Skin epidermis (tissue), 12 donors: ENCODE results near the gene PATJ.
"Not testable (repeated sequence)": the region's sequence is repeated elsewhere in the genome, so short reads cannot be mapped to it uniquely, and the experiment has no call there.

Experiments
- H3K27ac ChIP-seq, 21 experiments: fragments of 200-600 bp; sonication (generic) in 11 of 21; one replicate each; pipeline ENCODE4 v1.5.0; 2020; ENCODE audit warnings: mild to moderate bottlenecking in 3 of 21, inconsistent platforms in 2 of 21, moderate library complexity in 2 of 21
- H3K4me3 ChIP-seq, 7 experiments: fragments of 200-600 bp; sonication (generic) in 2 of 7; one replicate each; pipeline ENCODE4 v1.5.0; 2020; ENCODE audit warnings: inconsistent platforms in 2 of 7, mild to moderate bottlenecking in 2 of 7, moderate library complexity in 1 of 7

PATJ gene

DNA sequence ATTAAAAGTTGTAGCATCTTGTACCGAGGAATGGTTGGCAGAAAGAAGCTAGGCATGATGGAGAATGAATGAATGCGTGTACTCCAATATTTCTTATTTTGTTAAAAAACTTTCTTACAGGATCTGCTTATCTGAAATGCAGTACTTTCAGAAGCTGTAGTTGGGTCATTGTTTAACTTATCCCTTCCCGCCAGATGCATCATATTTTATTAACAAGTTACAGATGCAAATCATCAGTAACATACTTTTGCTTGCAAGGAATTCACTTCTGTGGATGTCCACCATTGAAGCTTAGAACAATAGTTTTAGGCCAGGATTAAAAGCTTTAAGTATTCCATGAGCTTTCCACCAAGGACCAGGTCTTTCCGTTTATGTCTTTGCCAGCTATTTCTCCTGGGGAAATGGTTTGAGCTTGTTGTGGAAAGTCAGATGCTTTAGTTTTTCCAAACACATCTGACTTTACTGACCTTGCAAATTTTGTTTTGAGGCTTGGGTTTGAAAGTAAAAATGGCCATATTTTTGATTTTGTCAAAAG lies 65.4 kb downstream of the PATJ start:
- no peak overlapping the region for H3K27ac ChIP-seq
- H3K4me3 ChIP-seq, result no peak overlapping the region

DNA sequence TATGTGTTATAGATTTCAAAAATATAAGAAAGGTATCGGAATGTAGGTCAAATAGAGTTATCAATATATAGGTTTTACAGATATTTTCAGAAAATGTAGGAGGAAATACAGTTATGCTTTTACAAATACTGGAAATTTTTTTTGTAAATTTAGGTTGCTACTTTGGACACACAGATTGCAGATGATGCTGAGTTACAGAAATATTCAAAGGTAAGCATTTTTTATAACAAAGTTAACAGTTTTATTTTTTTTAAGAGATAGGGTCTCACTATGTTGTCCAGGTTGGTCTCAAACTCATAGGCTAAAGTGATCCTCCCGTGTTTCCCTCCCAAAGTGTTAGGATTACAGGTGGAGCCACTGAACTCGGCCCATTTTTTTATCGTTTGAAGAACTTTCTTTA lies 66.0 kb downstream of the PATJ start:
- H3K27ac ChIP-seq, result no peak overlapping the region
- H3K4me3 ChIP-seq, result no peak overlapping the region

DNA sequence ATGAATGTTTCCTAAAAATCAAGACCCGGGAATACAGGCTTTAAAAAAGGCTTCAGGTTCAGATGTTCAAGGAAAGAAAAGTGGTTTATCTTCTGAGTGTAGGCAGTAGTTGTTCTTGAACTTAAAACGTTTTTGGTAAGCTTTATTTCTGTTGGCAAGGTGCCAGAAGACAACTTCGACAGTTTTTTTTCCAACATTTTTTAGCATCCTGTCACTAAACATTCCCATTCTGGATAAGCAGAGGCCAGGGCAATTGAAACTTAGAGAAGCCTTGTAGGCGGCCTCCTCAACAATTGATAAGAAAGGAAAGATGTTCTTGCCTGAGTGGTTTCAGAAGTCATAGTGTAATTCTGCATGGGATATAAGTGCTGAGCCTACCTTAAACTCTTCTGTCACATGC lies 66.7 kb downstream of the PATJ start:
- H3K27ac ChIP-seq, result no peak overlapping the region

GRCh38 chr1:61812916-61813315 lies 70.6 kb downstream of the PATJ start:
- H3K27ac ChIP-seq, result no peak overlapping the region
- no peak overlapping the region for H3K4me3 ChIP-seq

More for the DNA sequence above, 66.7 kb downstream of the PATJ start:
- H3K4me3 ChIP-seq, result no peak overlapping the region

DNA sequence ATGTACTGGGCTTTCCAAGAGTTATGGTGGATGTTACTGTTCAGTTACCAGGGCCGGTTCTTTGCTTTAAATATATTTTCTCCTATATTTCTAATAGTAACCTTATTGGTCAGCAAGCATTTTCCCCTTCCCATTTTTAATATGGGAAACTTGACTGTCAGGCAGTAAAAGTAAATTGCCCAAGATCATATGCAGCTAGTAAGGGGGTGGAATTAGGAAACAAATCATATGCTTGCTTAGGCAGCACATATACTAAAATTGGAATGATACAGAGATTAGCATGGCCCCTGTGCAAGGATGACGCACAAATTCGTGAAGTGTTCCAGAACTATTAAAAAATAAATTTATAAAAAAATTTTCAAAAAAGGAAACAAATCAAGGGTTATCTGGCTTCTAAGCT lies 73.9 kb downstream of the PATJ start:
- Histone ChIP-seq H3K27ac (no peak overlapping the region), H3K4me3 (no peak overlapping the region)

DNA sequence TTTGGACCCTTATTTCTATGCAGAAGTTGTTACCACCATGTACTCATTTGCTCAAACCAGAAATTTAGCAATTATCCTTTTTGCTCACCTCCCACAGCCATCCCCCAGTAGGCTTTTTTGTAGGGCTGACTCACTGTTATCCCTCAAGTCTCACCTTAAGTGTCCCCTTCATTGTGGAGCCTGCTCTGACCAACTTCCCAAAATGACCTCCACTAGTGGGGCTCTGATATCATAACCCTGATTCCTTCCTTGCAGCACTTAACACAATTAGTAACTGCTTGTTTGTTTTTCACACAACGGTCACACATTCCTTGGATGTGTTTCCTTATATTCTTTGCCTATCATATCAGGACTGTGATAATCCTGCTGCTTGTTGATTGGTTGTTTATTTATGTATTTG lies 76.7 kb downstream of the PATJ start:
- H3K4me3 ChIP-seq, result no peak overlapping the region
- H3K27ac ChIP-seq, result no peak overlapping the region

GRCh38 chr1:61819421-61819820 lies 77.1 kb downstream of the PATJ start:
- Histone ChIP-seq H3K27ac (no peak overlapping the region), H3K4me3 (no peak overlapping the region)

GRCh38 chr1:61825393-61825792 lies 83.1 kb downstream of the PATJ start:
- Histone ChIP-seq H3K27ac (no peak overlapping the region), H3K4me3 (no peak overlapping the region)

DNA sequence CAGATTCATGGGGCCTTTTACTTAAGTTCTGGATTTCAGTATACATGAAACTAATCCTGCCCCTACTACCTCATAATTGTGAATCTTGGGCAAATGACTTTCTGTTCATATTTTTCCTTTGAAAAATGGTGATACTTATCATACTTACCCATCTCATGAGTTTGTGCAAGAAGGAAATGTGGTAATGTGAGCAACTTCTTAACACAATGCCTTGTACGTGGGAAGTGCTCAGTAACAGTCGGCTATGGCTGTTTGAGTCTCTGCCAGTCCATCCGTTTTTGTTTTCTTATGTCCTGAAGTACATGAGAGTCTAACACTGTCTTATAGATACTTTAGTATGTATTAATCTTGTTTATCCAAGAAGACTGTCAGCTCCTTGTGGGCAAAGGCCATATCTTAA lies 86.5 kb downstream of the PATJ start:
- H3K4me3 ChIP-seq, result no peak overlapping the region
- H3K27ac ChIP-seq, result no peak overlapping the region

- H3K27ac ChIP-seq, result peak overlapping the region in 1 of 21 experiments; percentile 24
- no peak overlapping the region for H3K4me3 ChIP-seq
These were observed 94.4 kb downstream of the PATJ start for GRCh38 chr1:61836649-61837048.

DNA sequence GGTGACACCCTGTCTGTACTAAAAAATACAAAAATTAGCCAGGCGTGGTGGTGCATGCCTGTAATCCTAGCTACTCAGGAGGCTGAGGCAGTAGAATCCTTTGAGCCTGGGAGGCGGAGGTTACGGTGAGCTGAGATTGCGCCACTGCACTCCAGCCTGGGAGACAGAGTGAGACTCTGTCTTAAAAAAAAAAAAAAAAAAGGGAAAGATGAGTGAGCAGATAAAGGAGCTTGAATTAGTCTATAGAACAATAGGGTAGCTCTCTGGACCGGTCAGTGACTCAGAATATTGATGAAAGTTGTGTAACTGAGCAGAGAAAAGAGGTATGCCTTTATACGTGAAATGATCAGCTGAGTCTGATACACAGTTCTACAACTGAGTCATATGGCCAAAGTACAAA lies 95.3 kb downstream of the PATJ start:
- H3K27ac ChIP-seq, H3K4me3 ChIP-seq: not testable (repeated sequence)

DNA sequence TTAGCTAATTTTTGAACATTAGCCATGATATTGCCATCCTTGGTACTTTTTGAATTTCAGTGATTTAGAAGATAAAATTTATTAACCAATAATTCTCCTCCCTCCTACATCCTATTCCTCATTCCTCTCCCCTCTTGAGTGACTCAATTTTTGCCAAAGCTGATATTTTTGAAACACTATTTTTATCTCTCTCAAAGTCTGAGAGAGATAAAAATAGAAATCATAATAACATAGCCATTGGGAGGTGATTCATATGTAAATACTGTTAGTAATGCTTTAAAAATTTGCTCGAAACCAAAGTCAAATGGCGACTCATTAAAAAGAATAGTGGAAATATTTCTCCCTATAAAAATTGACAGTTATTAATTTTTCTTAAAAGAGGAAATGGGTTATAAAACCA lies 97.4 kb downstream of the PATJ start:
- Histone ChIP-seq H3K27ac (no peak overlapping the region), H3K4me3 (no peak overlapping the region)

DNA sequence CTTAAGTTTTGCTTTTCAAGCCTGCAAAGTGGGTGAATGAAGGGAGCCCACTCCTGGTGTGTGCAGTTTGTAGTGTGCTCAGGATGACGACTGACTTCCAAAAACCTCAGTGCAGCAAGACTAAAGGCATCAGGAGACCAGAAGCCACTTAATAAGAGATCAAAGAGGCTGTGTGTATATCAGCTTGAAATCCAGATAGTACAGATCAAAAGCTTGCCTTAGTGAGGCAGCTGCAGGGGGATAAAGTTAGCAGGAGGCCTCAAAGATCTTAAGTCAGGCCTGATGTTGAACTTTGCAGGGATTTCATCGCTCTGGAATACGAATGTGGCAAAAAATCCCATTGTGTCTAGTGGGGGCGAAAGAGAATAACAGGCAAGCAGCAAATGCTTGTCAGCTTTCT lies 99.8 kb downstream of the PATJ start:
- Histone ChIP-seq H3K4me3 (no peak overlapping the region), H3K27ac (no peak overlapping the region)

GRCh38 chr1:61842863-61843514 lies 100.7 kb downstream of the PATJ start:
- Histone ChIP-seq H3K4me3 (no peak overlapping the region), H3K27ac (no peak overlapping the region)

GRCh38 chr1:61844006-61844405 lies 101.7 kb downstream of the PATJ start:
- no peak overlapping the region for H3K4me3 ChIP-seq
- H3K27ac ChIP-seq, result no peak overlapping the region

DNA sequence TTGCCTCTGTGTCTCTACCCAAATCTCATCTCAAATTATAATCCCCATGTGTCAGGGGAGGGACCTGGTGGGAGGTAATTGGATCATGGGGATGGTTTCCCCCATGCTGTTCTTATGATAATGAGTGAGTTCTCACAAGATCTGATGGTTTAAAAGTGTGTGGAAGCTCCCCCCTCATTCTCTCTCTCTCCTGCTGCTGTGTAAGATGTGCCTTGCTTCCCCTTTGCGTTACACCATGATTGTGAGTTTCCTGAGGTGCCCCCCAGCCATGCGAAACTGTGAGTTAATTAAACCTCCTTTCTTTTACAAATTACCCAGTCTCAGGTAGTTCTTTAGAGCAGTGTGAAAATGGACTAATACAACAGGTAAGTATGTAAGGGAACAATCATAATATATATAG lies 102.4 kb downstream of the PATJ start:
- H3K27ac ChIP-seq, H3K4me3 ChIP-seq: not testable (repeated sequence)

DNA sequence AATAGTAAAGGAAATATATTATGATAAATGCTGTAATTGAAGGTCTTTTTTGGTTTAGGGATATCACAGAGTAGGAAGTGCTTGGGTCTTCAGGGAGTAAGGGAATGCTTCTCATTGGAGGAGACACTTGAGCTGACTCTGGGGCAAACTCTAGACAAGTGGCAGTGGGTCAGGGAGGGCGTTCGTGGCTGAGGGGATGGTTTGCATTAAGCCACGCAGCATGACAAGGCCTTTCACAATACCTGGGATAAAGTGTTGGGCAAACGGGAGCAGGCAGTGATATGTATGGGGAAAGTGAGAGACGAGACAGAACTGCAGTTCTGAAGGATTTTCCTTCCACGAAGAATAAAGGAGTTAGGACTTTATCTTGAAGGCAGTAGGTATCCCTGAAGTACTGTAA lies 109.0 kb downstream of the PATJ start:
- no peak overlapping the region for H3K4me3 ChIP-seq
- no peak overlapping the region for H3K27ac ChIP-seq

DNA sequence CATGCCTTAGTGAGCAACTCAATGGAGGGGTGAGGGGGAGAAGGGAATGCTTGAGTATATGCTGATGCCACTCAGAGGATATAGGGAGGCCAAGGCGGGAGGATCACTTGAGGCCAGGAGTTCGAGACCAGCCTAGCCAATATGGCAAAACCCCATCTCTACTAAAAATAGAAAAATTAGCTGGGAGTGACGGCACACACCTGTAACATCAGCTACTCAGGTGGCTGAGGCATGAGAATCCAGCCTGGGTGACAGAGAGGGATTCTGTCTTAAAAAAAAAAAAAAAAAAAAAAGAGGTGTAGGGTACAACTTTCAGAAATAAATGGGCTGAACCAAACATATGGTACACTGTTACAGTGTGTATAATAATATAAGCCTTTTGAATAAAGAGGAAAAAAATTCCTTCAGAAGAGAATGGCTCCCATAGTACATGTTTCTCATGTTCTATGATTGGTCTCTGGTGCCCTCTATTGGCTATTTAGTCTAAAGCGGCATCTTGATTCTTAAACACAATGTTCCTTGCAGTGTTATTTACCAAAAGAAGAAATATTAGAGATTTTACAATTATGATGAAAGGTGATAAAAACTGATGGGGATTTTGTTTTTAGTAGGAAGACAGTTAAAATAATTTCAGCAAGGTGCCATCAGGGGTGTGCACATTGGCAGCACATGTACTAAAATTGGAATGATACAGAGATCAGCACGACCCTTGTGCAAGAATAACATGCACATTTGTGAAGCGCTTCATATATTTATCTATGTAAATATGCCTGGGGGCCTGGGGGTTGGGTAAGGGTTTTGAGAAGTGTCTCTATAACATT lies 109.8 kb downstream of the PATJ start:
- Histone ChIP-seq H3K27ac (no peak overlapping the region), H3K4me3 (no peak overlapping the region)

DNA sequence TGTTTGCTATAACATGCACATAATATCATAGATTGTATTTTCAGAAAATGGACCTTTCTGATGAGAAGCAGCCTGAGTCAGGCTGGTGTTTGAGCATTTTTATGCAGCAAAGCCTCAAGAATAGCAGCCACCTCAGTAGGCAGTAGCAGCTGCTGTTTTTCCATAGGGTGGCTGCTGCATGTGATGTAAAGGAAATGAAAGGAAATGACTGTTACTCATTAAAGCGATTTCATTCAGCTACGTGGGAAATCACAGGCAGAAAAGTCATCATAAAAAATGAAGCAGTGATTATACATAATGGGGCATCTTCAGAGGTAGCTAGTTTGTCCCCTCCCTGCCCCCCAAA lies 110.4 kb downstream of the PATJ start:
- no peak overlapping the region for H3K4me3 ChIP-seq
- no peak overlapping the region for H3K27ac ChIP-seq

GRCh38 chr1:61853583-61853982 lies 111.3 kb downstream of the PATJ start:
- H3K27ac ChIP-seq, result no peak overlapping the region
- H3K4me3 ChIP-seq, result no peak overlapping the region

GRCh38 chr1:61864489-61864888 lies 122.2 kb downstream of the PATJ start:
- no peak overlapping the region for H3K4me3 ChIP-seq
- no peak overlapping the region for H3K27ac ChIP-seq
